Myocyte (in vitro differentiated cells): ENCODE results near the gene ENPP1. TPM values are rescaled to one million over a fixed set of nuclear protein-coding genes. Genes with fewer than 3 reads are reported as not detected.
A peak's percentile ranks its signal among the peaks of the same experiment; 100 is the strongest.

Experiments used
- DNase-seq: peaks from one replicate; pipeline ENCODE4 v3.0.0-alpha.2; 2012; ENCODE audit warnings: low read depth
- polyA plus RNA-seq: library from polyadenylated mRNA; unstranded; fragments of >200 nt; gene quantifications from one replicate; pipeline ENCODE4 v1.2.1, GENCODE V29; 2012; ENCODE audit warnings: missing spikeins
- total RNA-seq: library from RNA; depleted of rRNA; stranded (reverse); fragments of >200 nt; gene quantifications from 2 replicates; pipeline ENCODE4 v1.2.3, GENCODE V29; 2014

Gene ENPP1
- total RNA-seq = 8.3 and 10.1 TPM in 2 replicates
- 11.0 TPM for polyA plus RNA-seq

DNA sequence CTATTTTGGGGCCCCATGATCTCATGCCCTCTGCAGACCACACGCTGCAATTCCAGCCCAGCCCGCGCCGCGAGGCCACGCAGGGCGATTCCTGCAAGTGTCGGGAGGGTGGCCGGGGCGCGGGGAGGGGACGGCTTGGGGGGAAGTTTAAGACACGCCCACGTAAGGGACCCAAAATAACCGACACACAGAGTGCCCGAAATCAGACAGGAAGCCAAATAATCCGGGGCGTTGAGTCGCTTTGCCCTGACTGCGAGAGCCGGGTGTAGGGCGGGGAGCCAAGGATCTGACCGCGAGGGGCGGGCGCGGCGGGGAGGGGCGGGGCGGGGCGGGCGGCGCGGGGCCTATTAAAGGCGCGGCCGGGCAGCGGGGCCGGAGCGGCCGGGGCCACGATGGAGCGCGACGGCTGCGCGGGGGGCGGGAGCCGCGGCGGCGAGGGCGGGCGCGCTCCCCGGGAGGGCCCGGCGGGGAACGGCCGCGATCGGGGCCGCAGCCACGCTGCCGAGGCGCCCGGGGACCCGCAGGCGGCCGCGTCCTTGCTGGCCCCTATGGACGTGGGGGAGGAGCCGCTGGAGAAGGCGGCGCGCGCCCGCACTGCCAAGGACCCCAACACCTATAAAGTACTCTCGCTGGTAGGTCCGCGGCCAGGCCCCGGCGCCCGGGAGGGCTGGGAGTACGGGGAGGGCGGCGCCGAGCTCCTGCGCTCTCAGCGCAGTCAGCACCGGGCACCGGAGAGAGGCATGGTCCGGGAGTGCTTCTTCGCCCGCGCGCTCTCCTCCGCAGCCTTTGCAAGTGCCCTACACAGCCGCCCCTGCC is at the start of gene ENPP1:
Gene ENPP1 (plus strand): TSS at position 377 of the 816 bp plus-strand sequence. CDS start 16 bp downstream, at position 393.
- DNase-seq = peak; percentile 93

DNA sequence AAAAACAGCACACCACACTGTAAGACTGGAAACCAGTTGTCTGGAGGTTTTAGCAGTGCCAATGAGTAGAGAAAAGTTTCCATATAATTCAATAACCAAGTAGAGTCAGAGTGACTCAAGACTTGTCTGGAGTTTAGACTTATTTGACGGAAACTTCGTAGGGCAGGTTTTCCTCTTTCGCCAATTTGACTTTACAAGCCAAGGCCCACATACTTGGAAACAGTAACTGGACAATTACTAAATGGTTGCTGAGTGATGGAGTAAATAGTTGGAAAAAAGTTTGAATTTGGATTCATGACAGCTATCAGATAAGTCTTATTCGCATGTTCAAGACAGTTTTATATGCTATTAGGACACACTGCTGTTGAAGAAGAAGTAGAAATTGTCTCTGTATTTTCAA is 48.9 kb upstream of the ENPP1 start:
- no peak for DNase-seq

DNA sequence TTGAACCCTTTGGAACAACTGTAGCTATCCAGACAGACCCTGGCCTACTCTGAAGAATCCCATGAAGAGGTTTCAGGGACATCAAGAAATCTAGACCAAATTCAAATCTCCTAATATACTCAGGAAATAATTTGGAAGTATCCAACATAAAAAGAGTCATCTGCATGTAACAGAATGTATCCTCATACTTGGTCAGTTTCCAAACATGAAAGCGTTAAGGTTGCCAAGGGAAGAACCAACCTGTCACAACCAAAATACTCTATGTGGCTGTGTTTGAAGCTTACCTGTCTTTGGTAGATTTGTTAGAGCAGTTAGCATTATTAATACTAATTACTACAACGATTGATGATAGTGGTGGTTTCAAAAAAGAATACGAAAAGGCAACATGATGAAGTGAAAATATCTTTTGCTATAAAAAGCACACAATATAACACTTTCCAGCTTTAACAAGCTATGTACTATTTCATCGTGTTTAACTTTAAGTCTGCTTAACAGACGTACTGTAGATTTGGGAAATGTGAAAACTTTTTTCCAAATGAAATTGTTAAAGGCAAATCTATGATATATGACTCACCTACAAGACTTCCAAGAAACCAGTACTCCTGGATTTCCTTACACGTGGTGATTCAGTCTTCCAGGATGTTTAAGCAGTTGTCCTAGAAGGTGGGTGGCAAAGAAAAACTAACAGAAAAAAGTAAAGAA is 46.6 kb upstream of the ENPP1 start:
- no peak for DNase-seq

DNA sequence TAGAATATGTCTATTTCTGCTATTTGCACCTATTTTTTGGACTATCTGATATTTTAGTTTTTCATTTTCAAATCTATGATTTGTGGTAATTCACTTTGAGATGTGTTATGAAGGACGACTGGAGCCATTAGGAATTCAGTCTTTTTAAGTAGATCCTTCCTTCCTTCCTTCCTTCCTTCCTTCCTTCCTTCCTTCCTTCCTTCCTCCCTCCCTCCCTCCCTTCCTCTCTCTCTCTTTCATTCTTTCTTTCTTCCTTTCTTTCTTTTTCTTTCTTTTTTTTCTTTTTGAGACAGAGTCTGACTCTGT is 46.1 kb upstream of the ENPP1 start:
- no peak for DNase-seq

DNA sequence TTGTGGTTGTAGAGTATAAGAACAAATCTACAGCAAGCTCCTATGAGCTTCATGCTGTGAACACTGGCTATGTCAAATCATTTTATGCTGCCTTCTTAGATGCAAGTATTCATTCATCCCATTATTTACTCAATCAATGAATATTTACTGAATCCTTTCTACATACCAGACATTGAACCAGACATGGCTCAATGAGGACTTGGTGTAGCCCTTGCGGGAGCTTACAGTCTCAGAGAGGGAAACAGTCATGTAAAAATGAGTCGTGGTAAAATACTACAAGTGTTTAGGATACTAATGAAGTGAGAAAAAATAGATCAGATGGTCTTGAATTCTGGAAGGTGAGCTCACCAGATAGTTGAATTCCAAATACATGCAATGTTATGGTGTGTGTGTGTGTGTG is 44.8 kb upstream of the ENPP1 start:
- no peak for DNase-seq

DNA sequence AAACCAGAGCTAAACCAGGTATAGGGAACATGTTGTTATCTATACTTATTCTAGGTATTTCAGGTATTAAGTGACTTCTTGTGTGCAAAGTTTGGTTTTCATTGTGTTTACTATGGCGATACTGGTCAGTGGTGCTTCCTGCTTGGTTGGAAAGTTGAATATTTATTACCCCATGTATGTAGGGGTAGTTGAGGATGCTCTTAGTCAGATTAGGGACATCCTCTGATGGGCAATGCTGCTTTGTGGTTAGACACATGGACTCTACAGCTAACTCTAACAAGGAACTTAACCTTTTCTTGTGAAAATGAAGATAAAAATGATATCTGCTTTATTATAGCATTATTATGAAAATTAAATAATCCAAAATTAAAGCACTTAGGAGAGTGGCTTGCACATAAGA is 44.1 kb upstream of the ENPP1 start:
- no peak for DNase-seq

DNA sequence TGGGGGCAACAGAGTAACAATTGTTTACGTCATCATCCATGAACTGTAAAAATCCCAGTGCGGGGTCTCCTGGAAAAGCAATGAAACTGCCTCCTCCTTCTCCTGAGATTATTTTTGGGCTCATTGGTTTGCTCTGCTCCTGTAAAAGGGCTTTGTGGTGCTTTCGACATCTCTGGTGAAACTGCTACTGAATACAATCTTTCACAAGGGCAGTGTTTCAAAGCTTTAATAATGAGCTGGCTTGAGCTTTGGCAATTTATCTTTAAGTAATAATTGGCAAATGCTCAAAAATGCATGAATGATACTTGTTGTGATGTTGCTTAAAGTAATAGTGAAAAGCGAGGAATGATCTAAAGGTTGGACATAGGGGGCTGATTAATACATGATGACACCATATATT is 43.5 kb upstream of the ENPP1 start:
- DNase-seq = no peak

DNA sequence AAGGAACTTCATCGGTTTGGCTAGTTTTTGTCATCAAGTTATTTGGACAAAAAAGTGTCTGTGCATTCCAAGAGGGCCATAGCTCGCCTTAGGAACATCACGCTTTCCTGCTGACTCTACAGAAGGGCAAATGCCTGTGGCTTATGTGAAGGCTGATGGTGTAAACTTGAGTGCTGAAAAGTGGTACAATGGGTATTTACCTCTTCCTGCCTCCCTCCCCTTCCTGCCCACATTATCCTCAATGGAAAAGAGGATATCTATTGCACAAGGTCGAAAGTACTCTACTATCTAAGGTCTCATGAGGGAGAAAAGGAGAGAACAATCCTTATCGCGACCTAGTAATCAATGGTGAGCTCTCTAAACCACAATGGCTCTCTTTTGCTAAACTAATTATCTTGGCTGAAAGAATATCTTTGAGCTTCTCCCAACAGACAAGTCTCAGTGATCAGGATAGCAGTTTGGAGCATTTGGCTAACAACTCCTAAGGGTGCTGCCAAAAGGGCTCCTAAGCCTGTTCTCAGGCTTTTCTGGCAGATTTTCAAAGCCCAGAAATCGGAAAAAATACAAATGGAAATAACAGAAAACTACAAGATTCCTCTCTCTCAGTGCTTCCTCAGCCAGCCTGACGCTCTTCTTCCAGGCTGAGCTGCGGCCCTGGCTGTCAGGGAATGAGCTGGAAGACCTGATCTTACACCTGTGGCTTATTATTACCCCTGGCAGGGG is 42.6 kb upstream of the ENPP1 start:
- DNase-seq = peak; percentile 46

DNA sequence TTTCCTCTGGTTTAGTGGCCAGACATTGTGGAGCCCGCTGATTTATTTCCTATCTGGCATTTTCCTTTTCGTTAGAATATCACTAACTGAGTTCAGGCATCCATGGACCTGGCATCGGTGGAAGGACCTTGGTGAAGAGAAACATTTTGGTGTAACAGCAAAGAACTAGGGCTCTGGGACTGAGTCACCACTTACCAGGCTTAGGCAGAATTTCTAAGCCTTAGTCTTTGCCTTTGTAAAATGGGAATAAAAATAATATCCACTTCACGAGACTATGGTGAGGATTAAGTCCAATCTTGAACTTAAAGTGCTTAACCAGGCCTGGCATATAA is 42.0 kb upstream of the ENPP1 start:
- DNase-seq = no peak

DNA sequence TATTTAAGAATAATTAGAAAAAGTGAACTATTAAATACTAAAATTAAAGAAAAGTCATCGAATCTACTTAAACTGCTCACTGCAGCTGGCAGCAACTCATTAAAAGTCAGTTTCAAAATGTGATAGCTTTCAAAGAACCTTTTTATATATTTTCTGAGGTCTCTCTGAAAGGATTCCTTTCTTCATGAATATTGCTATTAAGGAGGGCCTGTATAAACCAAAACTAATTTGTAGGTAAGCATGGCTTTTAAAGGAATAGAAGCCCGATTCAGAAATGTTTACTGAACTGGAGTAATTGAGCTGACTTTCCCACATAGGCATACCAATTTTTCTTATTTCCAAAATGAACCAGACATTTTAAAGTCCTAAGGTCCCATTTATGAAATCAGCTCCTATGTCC is 41.2 kb upstream of the ENPP1 start:
- no peak for DNase-seq

DNA sequence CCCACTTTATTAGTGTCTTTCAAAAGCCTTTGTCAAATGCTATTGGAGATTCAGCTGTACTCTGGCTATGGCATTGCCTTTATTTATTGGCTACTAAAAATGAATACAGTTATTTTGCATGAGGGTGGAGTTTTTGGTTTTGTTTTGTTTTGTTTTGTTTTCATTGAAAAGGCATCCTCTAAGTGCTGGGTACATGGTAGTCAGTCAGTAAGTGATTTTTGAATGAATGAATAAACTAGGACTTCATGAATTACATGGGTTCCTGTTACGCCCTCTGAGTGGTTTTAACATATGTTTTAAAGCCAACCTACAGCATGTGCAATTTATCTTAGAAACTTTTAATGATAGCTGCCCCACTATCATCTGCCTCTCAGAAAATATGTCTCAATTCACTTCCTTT is 38.9 kb upstream of the ENPP1 start:
- no peak for DNase-seq

DNA sequence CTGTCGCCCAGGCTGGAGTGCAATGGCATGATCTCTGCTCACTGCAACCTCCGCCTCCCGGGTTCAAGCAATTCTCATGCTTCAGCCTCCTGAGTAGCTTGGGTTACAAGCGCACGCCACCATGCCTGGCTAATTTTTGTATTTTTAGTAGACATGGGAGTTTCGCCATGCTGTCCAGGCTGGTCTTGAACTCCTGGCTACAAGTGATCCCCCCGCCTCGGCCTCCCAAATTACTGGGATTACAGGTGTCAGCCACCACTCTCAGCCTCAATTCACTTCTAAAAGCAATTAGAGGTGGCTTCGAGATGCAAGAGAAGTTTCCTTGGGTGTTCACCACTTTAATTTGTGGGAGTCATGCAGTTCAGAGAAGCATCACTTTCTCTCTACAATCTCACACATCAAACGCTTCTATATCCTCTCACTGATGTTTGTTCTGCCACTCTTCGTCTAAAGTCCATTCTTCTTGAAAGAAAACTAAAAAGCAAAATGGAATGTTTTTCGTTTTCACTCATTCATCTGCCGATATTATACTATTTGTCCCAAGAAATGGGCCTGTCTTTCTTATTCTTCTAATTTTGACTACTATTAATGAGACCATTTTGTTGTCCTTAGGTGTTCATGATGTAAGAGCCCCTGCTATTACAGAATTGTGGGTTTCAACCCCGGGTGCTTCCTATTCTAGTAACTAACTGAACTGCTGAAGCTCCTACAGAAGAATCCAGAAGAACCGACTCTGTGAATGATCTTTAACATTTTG is 38.3 kb upstream of the ENPP1 start:
- no peak for DNase-seq

DNA sequence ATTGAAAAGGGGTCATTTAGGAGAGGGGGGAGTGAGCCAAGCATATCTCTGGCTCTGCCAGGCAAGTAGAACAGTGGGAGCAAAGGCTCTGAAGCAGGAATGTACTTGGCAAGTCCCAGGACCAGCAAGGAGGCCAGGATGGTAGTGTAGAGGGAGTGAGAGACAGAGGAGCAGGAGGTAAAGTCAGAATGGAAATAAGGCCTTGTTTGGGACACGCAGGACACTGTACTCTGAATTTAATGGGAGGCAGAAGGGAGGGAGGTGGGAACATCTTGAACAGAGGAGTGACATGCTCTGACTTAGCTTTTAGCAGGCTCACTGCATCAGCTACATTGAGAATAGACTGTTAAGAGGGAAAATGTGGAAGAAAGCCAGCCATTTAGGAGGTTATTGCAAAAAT is 37.0 kb upstream of the ENPP1 start:
- no peak for DNase-seq

DNA sequence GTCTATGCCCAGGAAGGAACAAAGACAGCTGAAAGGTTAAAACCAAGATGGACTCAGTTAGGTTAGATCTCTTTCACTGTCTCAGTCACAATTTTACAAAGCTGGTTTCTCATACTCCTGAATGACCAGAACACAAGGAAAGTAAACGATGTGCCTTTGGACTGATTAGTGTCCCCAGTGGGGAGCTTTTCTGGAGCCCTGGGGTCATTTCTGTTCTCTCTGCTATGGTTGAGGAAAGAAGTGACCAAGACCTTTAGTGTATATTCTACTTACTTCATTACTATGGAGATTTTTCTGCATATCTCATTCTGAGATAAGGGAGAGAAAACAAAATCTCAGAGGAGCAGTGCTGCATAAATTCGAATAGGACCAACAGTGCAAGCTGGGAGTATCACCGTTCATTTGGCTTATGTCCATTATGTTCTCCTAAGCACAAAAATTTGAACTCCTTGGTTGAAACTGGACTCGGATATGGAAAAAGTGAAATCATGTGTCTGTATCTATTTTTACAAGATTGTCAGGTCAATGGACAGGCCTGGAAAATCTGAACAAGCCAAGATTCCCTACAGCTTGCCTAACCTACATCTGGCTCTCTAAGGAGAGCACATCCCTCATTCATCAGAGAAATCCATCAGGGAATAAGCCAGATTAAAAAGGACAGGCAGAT is 34.4 kb upstream of the ENPP1 start:
- DNase-seq = no peak

DNA sequence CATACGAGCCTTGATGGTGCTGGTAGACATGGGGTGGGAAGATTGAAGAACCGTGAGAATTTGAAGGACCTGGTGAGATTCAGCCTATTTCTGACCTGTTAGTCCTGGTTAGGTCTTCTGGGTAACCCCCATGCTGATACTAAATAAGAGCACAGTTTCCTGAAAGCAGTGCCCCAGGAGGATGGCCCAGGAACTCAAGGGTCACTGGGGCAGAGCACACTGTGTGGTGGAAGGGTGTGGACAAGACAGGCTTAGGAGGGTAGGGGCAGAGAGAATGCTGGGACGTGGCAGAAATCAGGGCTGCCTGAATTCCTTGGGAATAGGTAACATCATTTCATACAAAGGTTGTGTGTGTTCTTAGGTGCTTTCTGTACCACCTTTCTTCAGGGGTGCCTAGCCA is 31.9 kb upstream of the ENPP1 start:
- no peak for DNase-seq

DNA sequence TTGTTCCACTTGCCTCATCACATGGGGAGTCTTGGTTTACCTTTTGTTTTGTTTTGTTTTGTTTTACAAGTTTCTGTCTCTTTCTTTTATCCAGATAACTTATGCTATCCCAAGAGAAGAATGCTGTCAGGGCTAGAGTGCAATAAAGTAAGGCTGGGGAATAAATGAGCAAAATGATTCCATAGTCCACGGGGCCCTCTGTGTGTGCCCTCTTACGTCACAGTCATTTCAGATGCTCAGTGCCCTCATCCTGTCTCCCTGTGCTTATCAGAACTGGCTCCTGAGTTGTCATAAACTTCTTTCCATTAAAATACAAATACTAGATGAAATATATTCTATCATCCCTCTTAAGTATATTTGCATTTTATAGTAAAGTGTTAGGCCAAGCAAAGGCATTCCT is 30.8 kb upstream of the ENPP1 start:
- DNase-seq = no peak

DNA sequence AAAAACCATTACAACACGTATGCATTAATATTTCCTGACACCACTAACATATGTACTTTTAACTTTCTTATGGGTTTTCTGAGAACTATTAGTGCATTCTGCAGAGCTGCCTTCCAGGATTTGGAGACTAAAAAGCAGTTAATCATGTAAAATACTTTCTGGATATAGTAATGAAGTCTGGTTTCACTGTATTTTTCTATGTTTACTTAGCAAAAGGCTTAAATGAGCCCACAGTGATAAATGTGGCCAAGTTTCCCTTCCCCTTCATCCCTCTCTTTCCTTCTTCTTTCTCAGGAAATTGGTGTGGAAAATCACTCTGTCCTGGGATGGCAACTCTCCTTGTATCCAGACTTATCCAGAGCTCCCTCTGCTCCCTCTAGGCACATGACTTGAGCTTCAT is 29.7 kb upstream of the ENPP1 start:
- DNase-seq = no peak

DNA sequence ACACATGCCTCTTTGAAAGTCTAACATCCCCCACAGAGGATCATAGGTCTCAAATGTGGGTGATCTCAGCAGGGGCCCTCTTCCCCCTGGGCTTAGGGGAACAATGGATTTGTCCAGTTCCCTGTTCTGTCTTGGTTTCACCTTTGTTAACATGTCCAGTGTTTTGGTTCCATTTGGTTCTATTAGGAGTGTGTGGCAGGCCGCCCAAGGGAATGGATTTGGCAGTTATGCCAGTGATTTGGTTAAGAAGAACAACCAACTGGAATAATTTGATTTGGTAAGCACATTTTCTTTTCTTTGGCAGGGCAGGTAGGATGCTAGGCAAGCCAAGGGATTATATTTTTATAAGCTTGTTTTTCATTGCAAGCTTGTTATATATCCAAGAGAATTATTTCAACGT is 28.5 kb upstream of the ENPP1 start:
- DNase-seq = no peak

DNA sequence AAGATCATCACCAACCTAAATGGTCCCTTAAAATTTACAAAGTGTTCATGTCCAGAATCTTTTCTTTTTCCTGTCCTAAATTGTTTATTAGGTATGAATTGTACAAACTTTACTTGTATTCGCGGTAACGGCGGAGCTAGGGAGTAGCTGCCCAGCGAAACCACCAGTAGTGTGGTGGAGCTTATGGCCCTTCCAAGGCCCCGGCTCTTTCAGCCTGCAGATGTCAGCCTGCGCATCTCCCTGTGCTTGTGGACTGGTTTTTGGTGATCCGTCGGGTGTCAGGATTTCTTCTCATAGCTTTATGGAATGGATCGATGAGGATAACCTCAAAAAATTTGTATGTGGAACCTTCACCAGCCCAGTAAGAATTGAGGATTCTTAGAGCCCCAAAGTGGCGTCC is 27.2 kb upstream of the ENPP1 start:
- no peak for DNase-seq

DNA sequence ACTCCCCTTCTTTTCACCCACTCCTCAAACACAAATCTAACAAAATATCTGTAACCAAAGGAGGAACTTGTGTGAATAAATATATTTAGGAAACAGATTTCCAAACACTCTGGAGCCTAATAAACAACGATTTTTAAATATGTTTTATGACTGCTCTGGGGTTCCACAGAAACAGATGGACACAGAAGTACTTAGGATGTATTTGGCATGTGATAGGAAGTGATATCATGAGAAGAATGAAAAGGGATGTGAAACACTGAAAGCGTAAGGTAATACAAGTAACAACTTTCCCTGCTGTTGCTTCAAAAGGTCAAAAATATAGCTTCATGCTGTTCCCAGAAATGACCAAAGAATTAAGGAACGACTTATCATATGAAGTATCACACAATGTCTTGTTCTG is 26.1 kb upstream of the ENPP1 start:
- DNase-seq = no peak

DNA sequence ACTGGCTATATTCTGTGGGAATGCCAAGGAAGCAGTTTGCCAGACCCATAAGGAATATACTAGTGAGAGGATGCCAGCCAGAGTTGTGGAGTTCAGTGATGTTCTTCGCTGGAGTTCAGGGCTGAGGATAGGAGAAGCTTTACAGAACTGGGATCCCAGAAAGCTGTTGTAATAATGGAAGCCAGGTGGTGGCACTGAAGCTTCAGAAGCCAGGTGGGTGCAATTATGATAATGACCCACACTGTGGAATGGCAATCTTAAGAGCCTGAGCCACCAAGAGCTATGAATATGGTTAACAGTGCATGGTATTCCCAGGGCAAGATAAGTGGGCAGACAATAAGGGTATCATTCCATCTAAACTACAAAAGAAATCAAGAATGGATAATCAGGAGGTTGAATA is 25.1 kb upstream of the ENPP1 start:
- DNase-seq = no peak
